Liver (tissue), 9 donors: ENCODE data around the gene SLC66A1. TPM values are rescaled to one million over a fixed set of nuclear protein-coding genes. Genes with fewer than 3 reads are reported as not detected.

Experiments used
- DNase-seq: peaks from one replicate; pipeline ENCODE4 v3.0.0-alpha.2; 2017; ENCODE audit warnings: low spot score
- H3K27ac ChIP-seq, 2 donors: one replicate each; pipeline ENCODE4 v1.7.0; 2013; ENCODE audit warnings: inconsistent platforms in 2 of 2, low read length in 2 of 2, control low read depth in 1 of 2, low read depth in 1 of 2, mild to moderate bottlenecking in 1 of 2
- H3K27me3 ChIP-seq, 4 donors: one replicate each; pipeline versions ENCODE4 v1.6.1 to v1.7.0; 2013; ENCODE audit warnings: low read length in 3 of 4, inconsistent platforms in 1 of 4, mild to moderate bottlenecking in 1 of 4, moderate library complexity in 1 of 4; ENCODE audit not compliant: control insufficient read depth in 4 of 4, insufficient read depth in 4 of 4
- H3K36me3 ChIP-seq, 4 donors: one replicate each; pipeline versions ENCODE4 v1.6.1 to v1.7.0; 2013; ENCODE audit warnings: low read length in 3 of 4, mild to moderate bottlenecking in 3 of 4, low read depth in 1 of 4, moderate library complexity in 1 of 4; ENCODE audit not compliant: control insufficient read depth in 4 of 4, insufficient read depth in 3 of 4
- H3K4me1 ChIP-seq, 4 donors: one replicate each; pipeline versions ENCODE4 v1.6.1 to v1.7.0; 2013; ENCODE audit warnings: low read length in 3 of 4, mild to moderate bottlenecking in 3 of 4, moderate library complexity in 1 of 4; ENCODE audit not compliant: control insufficient read depth in 4 of 4, insufficient read depth in 4 of 4
- H3K4me3 ChIP-seq, 3 donors: one replicate each; pipeline versions ENCODE4 v1.6.1 to v1.7.0; 2013; ENCODE audit warnings: low read length in 3 of 3, control low read depth in 1 of 3, low read depth in 1 of 3, mild to moderate bottlenecking in 1 of 3
- H3K9ac ChIP-seq, 2 donors: one replicate each; pipeline ENCODE4 v1.7.0; 2013; ENCODE audit warnings: low read length in 2 of 2, mild to moderate bottlenecking in 2 of 2, moderate library complexity in 2 of 2, control low read depth in 1 of 2, low read depth in 1 of 2
- H3K9me3 ChIP-seq, 4 donors: one replicate each; pipeline versions ENCODE4 v1.6.1 to v1.7.0; 2013; ENCODE audit warnings: low read length in 3 of 4; ENCODE audit not compliant: control insufficient read depth in 4 of 4
- EGR1 ChIP-seq, 2 donors: IDR thresholded peaks; 2 replicates each; pipeline ENCODE4 v1.6.1; 2016 to 2018; ENCODE audit warnings: antibody characterized with exemption in 2 of 2, low read depth in 2 of 2
- FOXA1 ChIP-seq: IDR thresholded peaks from 2 replicates; pipeline ENCODE4 v1.6.1; 2016; ENCODE audit warnings: antibody characterized with exemption
- FOXA2 ChIP-seq: IDR thresholded peaks from 2 replicates; pipeline ENCODE4 v1.6.1; 2016; ENCODE audit warnings: antibody characterized with exemption
- GABPA ChIP-seq, 2 donors: IDR thresholded peaks in 1 of 2; conservative IDR thresholded peaks in 1 of 2; 2 replicates each; pipeline ENCODE4 v1.6.1; 2016; ENCODE audit warnings: antibody characterized with exemption in 2 of 2, mild to moderate bottlenecking in 1 of 2, moderate library complexity in 1 of 2
- HNF4A ChIP-seq, 2 donors: conservative IDR thresholded peaks; 2 replicates each; pipeline ENCODE4 v1.6.1; 2016; ENCODE audit warnings: antibody characterized with exemption in 2 of 2, mild to moderate bottlenecking in 2 of 2
- HNF4G ChIP-seq: IDR thresholded peaks from 2 replicates; pipeline ENCODE4 v1.6.1; 2016; ENCODE audit warnings: antibody characterized with exemption
- JUND ChIP-seq, 2 donors: IDR thresholded peaks; 2 replicates each; pipeline ENCODE4 v1.6.1; 2016; ENCODE audit warnings: antibody characterized with exemption in 2 of 2
- MAX ChIP-seq: IDR thresholded peaks from 2 replicates; pipeline ENCODE4 v1.6.1; 2016; ENCODE audit warnings: antibody characterized with exemption
- NR2F2 ChIP-seq: IDR thresholded peaks from 2 replicates; pipeline ENCODE4 v1.6.1; 2016; ENCODE audit warnings: antibody characterized with exemption
- RAD21 ChIP-seq, 2 donors: IDR thresholded peaks; 2 replicates each; pipeline ENCODE4 v1.6.1; 2016; ENCODE audit warnings: antibody characterized with exemption in 2 of 2, mild to moderate bottlenecking in 2 of 2
- RXRA ChIP-seq, 2 donors: IDR thresholded peaks; 2 replicates each; pipeline ENCODE4 v1.6.1; 2017 to 2018; ENCODE audit warnings: antibody characterized with exemption in 2 of 2, mild to moderate bottlenecking in 1 of 2
- SP1 ChIP-seq: IDR thresholded peaks from 2 replicates; pipeline ENCODE4 v1.6.1; 2018; ENCODE audit warnings: antibody characterized with exemption, mild to moderate bottlenecking
- TAF1 ChIP-seq: conservative IDR thresholded peaks from 2 replicates; pipeline ENCODE4 v1.6.1; 2016; ENCODE audit warnings: antibody characterized with exemption, mild to moderate bottlenecking
- ZBTB33 ChIP-seq: IDR thresholded peaks from 2 replicates; pipeline ENCODE4 v1.6.1; 2016; ENCODE audit warnings: antibody characterized with exemption
- WGBS: extraction: QIAGEN DNeasy Blood & Tissue Kit; methylation state at CpG from one replicate; pipeline ENCODE4 v1.1.7; 2013; 5-methylcytosine and 5-hydroxymethylcytosine counted together
- polyA plus RNA-seq, 2 donors: library from polyadenylated mRNA; stranded (reverse) in 1 of 2; unstranded in 1 of 2; fragments of 200-250 nt in 1 of 2; fragments of >200 nt in 1 of 2; fragmentation: Nextera tagmentation in 1 of 2; extraction: Ambion mirVana in 1 of 2; gene quantifications; one replicate each; pipeline versions ENCODE4 v1.2.1 to v1.2.3, GENCODE V29; 2013 to 2015
- total RNA-seq, 2 donors: library from RNA; depleted of rRNA; stranded (reverse); fragments of >200 nt; gene quantifications; one replicate each; pipeline ENCODE4 v1.2.3, GENCODE V29; 2014
- TF ChIP-seq, protein P1 (sequence below): IDR thresholded peaks from 2 replicates; pipeline ENCODE4 v1.6.1; 2016; ENCODE audit warnings: antibody characterized with exemption
- donor health status: healthy.
- donor health status: healthy.
- donor health status: healthy.
- donor health status: healthy.
- donor health status: healthy.

Gene SLC66A1
- total and polyA plus RNA-seq, 4 donors, result 6.8 to 16.0 (median 14.0) TPM

DNA sequence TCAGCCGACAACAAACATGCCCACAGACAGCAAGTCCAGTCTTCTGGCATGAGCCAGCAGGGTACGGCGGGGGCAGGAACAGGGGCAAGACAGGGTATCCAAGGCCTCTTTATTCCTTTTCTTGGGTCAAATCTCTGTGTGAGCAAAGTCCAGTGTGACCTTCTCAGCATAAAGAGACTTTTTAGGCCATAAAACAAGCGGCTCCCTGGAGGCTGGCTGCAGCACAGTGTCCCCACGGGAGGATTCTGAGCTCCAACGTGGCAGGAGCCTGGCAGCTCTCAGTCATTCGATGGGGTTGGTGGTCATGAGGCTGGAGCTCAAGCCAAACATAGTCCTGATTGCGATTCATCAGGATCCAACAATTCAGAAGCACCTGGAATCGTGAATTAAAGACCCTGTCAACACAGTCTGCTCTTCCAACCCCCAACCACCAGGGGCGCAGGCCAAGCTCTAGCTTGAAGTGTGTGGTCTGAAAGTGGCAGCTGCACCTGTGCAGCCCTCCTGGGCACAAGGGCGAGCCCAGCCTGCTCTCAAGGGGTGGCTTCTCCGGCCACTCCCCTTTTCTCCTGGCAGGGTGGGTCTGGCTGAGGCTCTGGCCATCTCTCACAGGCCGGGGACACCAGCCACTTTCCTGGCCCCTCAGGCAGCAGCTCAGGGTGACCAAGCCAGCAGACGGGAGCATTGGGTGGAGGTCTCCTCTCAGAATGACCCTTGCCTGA, 62.1 kb downstream of the SLC66A1 start:
- no peak overlapping the region for H3K9ac ChIP-seq
- TF ChIP-seq GABPA (IDR thresholded peaks at IDR 0.05 in 1 of 2, conservative IDR thresholded peaks at IDR 0.05 in 1 of 2), result no peak
- no peak for TF ChIP-seq FOXA1
- no peak for TF ChIP-seq SP1
- TF ChIP-seq EGR1 (IDR thresholded peaks at IDR 0.05; ENCODE audit: low read depth in 2 of 2), result no peak
- TF ChIP-seq JUND (IDR thresholded peaks at IDR 0.05), result no peak
- TF ChIP-seq NR2F2, result no peak
- TF ChIP-seq ZBTB33, result no peak
- H3K9me3 ChIP-seq, result no peaks in the 10 kb centered on the region
- H3K27me3 ChIP-seq, result no peaks in the 10 kb centered on the region
- peaks cover 0 to 53% (median 21%) of the 10 kb centered on the region in 4 donors for H3K36me3 ChIP-seq
- no peaks in the 10 kb centered on the region for H3K4me1 ChIP-seq
- DNase-seq, result no peak
- 92% methylated on average over 14 of the region's 14 CpGs for WGBS
- no peak overlapping the region for H3K4me3 ChIP-seq
- H3K27ac ChIP-seq, result no peak overlapping the region

DNA sequence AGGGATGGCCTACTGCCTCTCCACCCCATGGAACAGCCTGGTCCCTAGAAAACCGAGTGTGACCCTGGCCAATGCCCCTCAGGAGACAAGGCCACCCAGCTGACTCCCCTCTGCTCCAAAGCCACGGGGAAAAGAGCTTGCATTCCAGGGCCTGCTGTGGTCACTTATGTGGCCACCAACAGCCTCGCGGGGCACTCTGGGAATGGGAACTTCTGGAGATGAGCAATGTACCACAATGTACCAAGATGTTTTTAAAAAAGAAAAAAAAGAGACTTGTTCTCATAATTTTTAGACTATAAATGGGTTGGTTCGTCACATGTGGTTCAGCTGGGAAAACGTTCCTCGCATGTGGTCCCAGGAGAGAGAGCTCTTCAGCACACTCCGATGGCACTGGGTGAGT, 62.8 kb downstream of the SLC66A1 start:
- TF ChIP-seq EGR1 (IDR thresholded peaks at IDR 0.05; ENCODE audit: low read depth in 2 of 2), result no peak
- no peak for TF ChIP-seq GABPA (IDR thresholded peaks at IDR 0.05 in 1 of 2, conservative IDR thresholded peaks at IDR 0.05 in 1 of 2)
- TF ChIP-seq FOXA1, result no peak
- TF ChIP-seq, protein P1, sequence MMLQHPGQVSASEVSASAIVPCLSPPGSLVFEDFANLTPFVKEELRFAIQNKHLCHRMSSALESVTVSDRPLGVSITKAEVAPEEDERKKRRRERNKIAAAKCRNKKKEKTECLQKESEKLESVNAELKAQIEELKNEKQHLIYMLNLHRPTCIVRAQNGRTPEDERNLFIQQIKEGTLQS, result no peak
- TF ChIP-seq RAD21 (IDR thresholded peaks at IDR 0.05), result no peak
- TF ChIP-seq HNF4A (conservative IDR thresholded peaks at IDR 0.05), result no peak
- TF ChIP-seq RXRA (IDR thresholded peaks at IDR 0.05), result no peak
- TF ChIP-seq TAF1, result no peak
- no peak for TF ChIP-seq FOXA2
- TF ChIP-seq MAX, result no peak
- no peak for TF ChIP-seq SP1
- no peak for TF ChIP-seq NR2F2
- no peak for TF ChIP-seq JUND (IDR thresholded peaks at IDR 0.05)
- TF ChIP-seq HNF4G, result no peak
- no peak for TF ChIP-seq ZBTB33
- no peak for DNase-seq
- H3K4me1 ChIP-seq, result no peaks in the 10 kb centered on the region
- H3K27ac ChIP-seq, result no peak overlapping the region
- no peak overlapping the region for H3K9ac ChIP-seq
- H3K4me3 ChIP-seq, result no peak overlapping the region
- H3K9me3 ChIP-seq, result no peaks in the 10 kb centered on the region
- H3K36me3 ChIP-seq, result peaks cover 0 to 58% (median 21%) of the 10 kb centered on the region in 4 donors
- no peaks in the 10 kb centered on the region for H3K27me3 ChIP-seq
- WGBS, result 95% methylated on average over 8 of the region's 8 CpGs
